Hematopoietic multipotent progenitor cell (in vitro differentiated cells): ENCODE data around the gene CDY2B. TPM values are rescaled to one million over a fixed set of nuclear protein-coding genes. Genes with fewer than 3 reads are reported as not detected.
"Not testable (repeated sequence)": the region's sequence is repeated elsewhere in the genome, so short reads cannot be mapped to it uniquely, and the experiment has no call there.

Source experiments
- DNase-seq, 3 donors: peaks; one replicate each; pipeline ENCODE4 v3.0.0-alpha.2; 2011 to 2015; ENCODE audit warnings: low read depth in 2 of 3, low spot score in 2 of 3
- total RNA-seq: library from RNA; depleted of rRNA; stranded (reverse); fragments of >200 nt; gene quantifications from one replicate; pipeline ENCODE4 v1.2.3, GENCODE V29; 2012

Gene CDY2B
- total RNA-seq: not detected

GRCh38 chrY:17880120-17880519, at the start of gene CDY2B:
CDY2B (minus strand) TSS chrY:17880220; CDS start chrY:17879892, 328 bp downstream.
- not testable (repeated sequence) for DNase-seq

- not testable (repeated sequence) for DNase-seq
Measured at GRCh38 chrY:17908009-17908408, 28.0 kb upstream of the CDY2B start.

GRCh38 chrY:17907351-17907750, 27.3 kb upstream of the CDY2B start:
- DNase-seq: not testable (repeated sequence)

GRCh38 chrY:17881697-17882096, 1.7 kb upstream of the CDY2B start:
- not testable (repeated sequence) for DNase-seq

GRCh38 chrY:17876767-17877166, 3.3 kb downstream of the CDY2B start:
- DNase-seq: not testable (repeated sequence)

GRCh38 chrY:17875401-17875800, 4.6 kb downstream of the CDY2B start:
- DNase-seq: not testable (repeated sequence)

- not testable (repeated sequence) for DNase-seq
Measured at GRCh38 chrY:17871194-17871903, 8.7 kb downstream of the CDY2B start.

GRCh38 chrY:17870737-17871136, 9.3 kb downstream of the CDY2B start:
- DNase-seq: not testable (repeated sequence)

- not testable (repeated sequence) for DNase-seq
Measured at GRCh38 chrY:17867850-17868249, 12.2 kb downstream of the CDY2B start.

GRCh38 chrY:17860634-17861033, 19.4 kb downstream of the CDY2B start:
- not testable (repeated sequence) for DNase-seq

- DNase-seq: not testable (repeated sequence)
Measured at GRCh38 chrY:17856963-17857848, 22.8 kb downstream of the CDY2B start.

GRCh38 chrY:17856508-17856907, 23.5 kb downstream of the CDY2B start:
- not testable (repeated sequence) for DNase-seq

GRCh38 chrY:17849131-17849530, 30.9 kb downstream of the CDY2B start:
- DNase-seq: not testable (repeated sequence)

GRCh38 chrY:17832149-17832548, 47.9 kb downstream of the CDY2B start:
- DNase-seq: not testable (repeated sequence)

Other genes starting within 250 kb of the CDY2B start
- gene CDY2A, start 145.6 kb upstream of the CDY2B start, total RNA-seq: not detected